NCI-H1436 treated with DMSO at 0.1 percent for 48 hours (cell line): ENCODE results near the gene RNF175.
"Not testable (repeated sequence)": the region's sequence is repeated elsewhere in the genome, so short reads cannot be mapped to it uniquely, and the experiment has no call there.

Experiments used
- DNase-seq: peaks from one replicate; lab custom pipeline; 2025; lab: John Stamatoyannopoulos, UW

RNF175 gene

GRCh38 chr4:153683763-153684181 is 76.1 kb downstream of the RNF175 start:
- no peak for DNase-seq

- DNase-seq: no peak
Measured at GRCh38 chr4:153679486-153679885, 80.3 kb downstream of the RNF175 start.

GRCh38 chr4:153676984-153677383 is 82.8 kb downstream of the RNF175 start:
- DNase-seq: no peak

- DNase-seq: no peak
Measured at GRCh38 chr4:153676486-153676885, 83.3 kb downstream of the RNF175 start.

- DNase-seq: no peak
Measured at GRCh38 chr4:153669838-153670237, 90.0 kb downstream of the RNF175 start.

- no peak for DNase-seq
Measured at GRCh38 chr4:153668647-153669046, 91.2 kb downstream of the RNF175 start.

- DNase-seq: not testable (repeated sequence)
Measured at GRCh38 chr4:153666505-153666904, 93.3 kb downstream of the RNF175 start.

GRCh38 chr4:153663667-153664066 is 96.2 kb downstream of the RNF175 start:
- DNase-seq: no peak

GRCh38 chr4:153661908-153662307 is 97.9 kb downstream of the RNF175 start:
- no peak for DNase-seq

- DNase-seq: no peak
Measured at GRCh38 chr4:153661215-153661822, 98.5 kb downstream of the RNF175 start.
